ENCODE measurements around the gene CRTC1.

DNA sequence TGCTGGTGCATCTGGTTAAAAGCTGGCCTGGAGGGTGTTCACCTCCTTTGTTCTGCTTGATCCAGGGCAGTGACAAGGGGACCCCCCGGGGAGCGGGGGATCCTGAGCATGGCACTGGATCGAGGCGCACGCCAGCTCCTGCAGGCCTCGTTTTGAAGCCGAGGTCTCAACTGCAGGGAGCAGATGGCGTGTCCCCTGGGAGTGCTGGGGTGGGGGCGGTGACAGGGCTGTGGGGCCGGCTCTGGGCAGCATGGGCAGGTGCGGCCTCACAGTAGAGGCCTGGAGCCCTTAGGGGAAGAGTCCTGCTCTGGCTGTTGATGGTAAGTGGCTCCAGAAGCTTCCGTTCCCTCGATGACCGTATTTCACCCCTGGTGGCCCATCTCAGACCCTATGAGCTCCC lies 51.8 kb downstream of the CRTC1 start:
- TF ChIP-seq CTCF (IDR thresholded peaks at IDR 0.05; ENCODE audit: poor library complexity), result no peak
- no peak for TF ChIP-seq EZH2phosphoT487 (IDR thresholded peaks at IDR 0.05; ENCODE audit: low read depth, severe bottlenecking, unreplicated experiment)
